ENCODE measurements around the gene PLAGL2. TPM values are rescaled to one million over a fixed set of nuclear protein-coding genes. Genes with fewer than 3 reads are reported as not detected.

Gene PLAGL2
- total and polyA plus RNA-seq, 2 experiments from 2014 or later: 13.2 to 28.2 TPM

- no peak for TF ChIP-seq ZNF462 (CRISPR knock-in tag; IDR thresholded peaks at IDR 0.05)
Measured at GRCh38 chr20:32236819-32237218, 29.3 kb upstream of the PLAGL2 start (continued).

- H3K36me3 ChIP-seq (ENCODE audit: insufficient read depth): peaks cover 25% of the 10 kb centered on the region
- peaks cover 10% of the 10 kb centered on the region; the same call in 1 of the 2 replicates for H3F3A ChIP-seq (replicated peaks; ENCODE audit: low read depth)
- peaks cover 14% of the 10 kb centered on the region; the same call in 1 of the 2 replicates for H3K4me1 ChIP-seq (ENCODE audit: insufficient read depth)
- Mint-ChIP-seq H3K4me1 (peaks cover 13% of the 10 kb centered on the region), H3K9me3 (no peaks in the 10 kb centered on the region), H3K27ac (no peak overlapping the region), H3K27me3 (ENCODE audit: insufficient read depth, low read depth, poor library complexity) (peaks cover 1% of the 10 kb centered on the region), H3K4me3 (no peak overlapping the region), H3K36me3 (ENCODE audit: low read depth) (peaks cover 37% of the 10 kb centered on the region)
- H3K4me2 ChIP-seq: no peak overlapping the region
- no peaks in the 10 kb centered on the region for H3K79me2 ChIP-seq (replicated peaks; ENCODE audit: insufficient read depth)
- H3K4me3 ChIP-seq: no peak overlapping the region
- H3K27ac ChIP-seq (ENCODE audit: low read depth): no peak overlapping the region
- DNase-seq (ENCODE audit: low spot score) (no peak), ATAC-seq (no peak)
- H3K9me2 ChIP-seq (ENCODE audit: insufficient read depth): no peaks in the 10 kb centered on the region
- no peak overlapping the region for H2AFZ ChIP-seq
- H4K20me1 ChIP-seq (replicated peaks; ENCODE audit: insufficient read depth): peaks cover 6% of the 10 kb centered on the region
- H3K27me3 ChIP-seq (ENCODE audit: insufficient read depth): no peaks in the 10 kb centered on the region
- TF ChIP-seq ZNF462 (CRISPR knock-in tag; IDR thresholded peaks at IDR 0.05) (no peak), EZH2 (IDR thresholded peaks at IDR 0.05; ENCODE audit: low read depth, unreplicated experiment) (no peak), ZNF114 (CRISPR knock-in tag; IDR thresholded peaks at IDR 0.05) (no peak), POLR2AphosphoS5 (IDR thresholded peaks at IDR 0.05; ENCODE audit: low read depth) (no peak), NANOG (IDR thresholded peaks at IDR 0.05; ENCODE audit: borderline replicate concordance) (no peak), ETS1 (IDR thresholded peaks at IDR 0.05) (no peak)
Measured at GRCh38 chr20:32236048-32236533, 28.5 kb upstream of the PLAGL2 start.

Measured in GM23338 (cell line).